Glomerular visceral epithelial cell (primary cell): ENCODE data around the gene FBLL1.
"Not testable (repeated sequence)": the region's sequence is repeated elsewhere in the genome, so short reads cannot be mapped to it uniquely, and the experiment has no call there.

Source experiments
- DNase-seq: peaks from one replicate; pipeline ENCODE4 v3.0.0-alpha.2; 2016; ENCODE audit errors: extremely low spot score

The FBLL1 gene

GRCh38 chr5:168552146-168552545, 23.0 kb downstream of the FBLL1 start:
- peak; percentile 68 for DNase-seq

- no peak for DNase-seq
Measured at GRCh38 chr5:168553377-168554130, 24.4 kb downstream of the FBLL1 start.

GRCh38 chr5:168557389-168557788, 28.3 kb downstream of the FBLL1 start:
- no peak for DNase-seq

- no peak for DNase-seq
Measured at GRCh38 chr5:168562279-168562678, 33.2 kb downstream of the FBLL1 start.

- DNase-seq: no peak
Measured at GRCh38 chr5:168563959-168564358, 34.9 kb downstream of the FBLL1 start.

- DNase-seq: no peak
Measured at GRCh38 chr5:168568738-168569137, 39.6 kb downstream of the FBLL1 start.

- no peak for DNase-seq
Measured at GRCh38 chr5:168570490-168571328, 41.6 kb downstream of the FBLL1 start.

GRCh38 chr5:168573663-168574062, 44.6 kb downstream of the FBLL1 start:
- DNase-seq: not testable (repeated sequence)

- DNase-seq: not testable (repeated sequence)
Measured at GRCh38 chr5:168574156-168574555, 45.1 kb downstream of the FBLL1 start.

GRCh38 chr5:168575391-168576372, 46.6 kb downstream of the FBLL1 start:
- no peak for DNase-seq

GRCh38 chr5:168578006-168578405, 48.9 kb downstream of the FBLL1 start:
- peak; percentile 13 for DNase-seq

- no peak for DNase-seq
Measured at GRCh38 chr5:168578538-168579487, 49.7 kb downstream of the FBLL1 start, which contains the start of gene PANK3. Gene PANK3, minus strand, starts transcription at chr5:168579368. Its CDS starts 85 bp downstream, at chr5:168579283.

GRCh38 chr5:168579488-168580226, 50.6 kb downstream of the FBLL1 start:
- DNase-seq: peak; percentile 100

- no peak for DNase-seq
Measured at GRCh38 chr5:168580227-168580508, 51.1 kb downstream of the FBLL1 start.
